Astrocyte (in vitro differentiated cells and primary cell): Measurements from ENCODE around the gene CD70. TPM values are rescaled to one million over a fixed set of nuclear protein-coding genes. Genes with fewer than 3 reads are reported as not detected.

Experiments
- DNase-seq: peaks from one replicate; pipeline ENCODE4 v3.0.0-alpha.2; 2010; ENCODE audit warnings: low read depth
- FAIRE-seq: peaks from 2 replicates; lab custom pipeline; 2011; peaks lifted over from hg19 to GRCh38; lab: Jason Lieb, UNC
- H2AFZ ChIP-seq: 2 replicates; pipeline ENCODE4 v1.6.0; 2012; ENCODE audit warnings: low read depth, low read length, inconsistent platforms
- H3K27ac ChIP-seq: 2 replicates; pipeline ENCODE4 v1.5.1; 2011; ENCODE audit warnings: low read depth, low read length, inconsistent platforms
- H3K27me3 ChIP-seq: 2 replicates; pipeline ENCODE4 v1.6.0; 2011; ENCODE audit warnings: low read length, inconsistent platforms; ENCODE audit not compliant: insufficient read depth
- H3K36me3 ChIP-seq: 2 replicates; pipeline ENCODE4 v1.5.1; 2011; ENCODE audit warnings: low read length, inconsistent platforms; ENCODE audit not compliant: insufficient read depth
- H3K4me1 ChIP-seq: 2 replicates; pipeline ENCODE4 v1.5.1; 2011; ENCODE audit warnings: low read length, inconsistent platforms; ENCODE audit not compliant: insufficient read depth
- H3K4me2 ChIP-seq: 2 replicates; pipeline ENCODE4 v1.6.0; 2012; ENCODE audit warnings: low read length, inconsistent platforms
- H3K4me3 ChIP-seq: 2 replicates; pipeline ENCODE4 v1.5.1; 2011; ENCODE audit warnings: low read depth, mild to moderate bottlenecking, low read length, inconsistent platforms; ENCODE audit not compliant: insufficient read depth
- H3K79me2 ChIP-seq: 2 replicates; pipeline ENCODE4 v1.6.0; 2012; ENCODE audit warnings: mild to moderate bottlenecking, low read length, inconsistent platforms; ENCODE audit not compliant: insufficient read depth
- H3K9ac ChIP-seq: 2 replicates; pipeline ENCODE4 v1.6.0; 2012; ENCODE audit warnings: mild to moderate bottlenecking, low read length, inconsistent platforms
- H3K9me3 ChIP-seq: 2 replicates; pipeline ENCODE4 v1.5.1; 2012; ENCODE audit warnings: low read depth, mild to moderate bottlenecking, low read length, inconsistent platforms; ENCODE audit not compliant: insufficient read depth
- H4K20me1 ChIP-seq: 2 replicates; pipeline ENCODE4 v1.6.0; 2012; ENCODE audit warnings: low read length, inconsistent platforms; ENCODE audit not compliant: insufficient read depth
- H3K27ac Mint-ChIP-seq: one replicate; pipeline ENCODE4 v1.8.0; 2021; ENCODE audit warnings: mild to moderate bottlenecking, mixed read lengths; ENCODE audit not compliant: unreplicated experiment
- H3K27me3 Mint-ChIP-seq: one replicate; pipeline ENCODE4 v1.8.0; 2021; ENCODE audit warnings: low read depth, mixed read lengths; ENCODE audit not compliant: unreplicated experiment
- H3K36me3 Mint-ChIP-seq: one replicate; pipeline ENCODE4 v1.8.0; 2021; ENCODE audit warnings: low read depth, mixed read lengths; ENCODE audit not compliant: unreplicated experiment
- H3K4me1 Mint-ChIP-seq: one replicate; pipeline ENCODE4 v1.8.0; 2021; ENCODE audit warnings: low read depth, mixed read lengths; ENCODE audit not compliant: unreplicated experiment
- H3K4me3 Mint-ChIP-seq: one replicate; pipeline ENCODE4 v1.8.0; 2021; ENCODE audit warnings: mild to moderate bottlenecking, moderate library complexity, mixed read lengths; ENCODE audit not compliant: unreplicated experiment
- H3K9me3 Mint-ChIP-seq: one replicate; pipeline ENCODE4 v1.8.0; 2021; ENCODE audit warnings: mild to moderate bottlenecking, mixed read lengths; ENCODE audit not compliant: unreplicated experiment
- CTCF ChIP-seq: IDR thresholded peaks from 2 replicates; pipeline ENCODE4 v1.5.1; 2011; ENCODE audit warnings: low read depth, mild to moderate bottlenecking, inconsistent platforms, low read length, moderate library complexity; ENCODE audit not compliant: insufficient read depth
- EZH2 ChIP-seq: IDR thresholded peaks from 2 replicates; pipeline ENCODE4 v1.6.1; 2012; ENCODE audit warnings: mild to moderate bottlenecking, low read length, inconsistent platforms; ENCODE audit not compliant: insufficient read depth
- total RNA-seq: library from RNA; stranded (reverse); gene quantifications from 2 replicates; pipeline ENCODE4 v1.2.1, GENCODE V29; 2021

CD70 gene
- total RNA-seq, 1 donor from 2014 or later = 0.48 TPM

- no peak overlapping the region for H3K4me2 ChIP-seq
- peaks cover 47% of the 10 kb centered on the region for H3K27me3 ChIP-seq
- Mint-ChIP-seq H3K36me3 (peaks cover 3% of the 10 kb centered on the region), H3K4me3 (no peak overlapping the region), H3K4me1 (no peaks in the 10 kb centered on the region), H3K9me3 (peaks cover 10% of the 10 kb centered on the region), H3K27ac (no peak overlapping the region), H3K27me3 (peaks cover 60% of the 10 kb centered on the region)
- no peaks in the 10 kb centered on the region for H3K79me2 ChIP-seq
- no peak overlapping the region for H3K27ac ChIP-seq
- no peak overlapping the region for H3K9ac ChIP-seq
- H4K20me1 ChIP-seq = no peaks in the 10 kb centered on the region
- no peaks in the 10 kb centered on the region for H3K4me1 ChIP-seq
- no peaks in the 10 kb centered on the region for H3K9me3 ChIP-seq
- no peak for FAIRE-seq
- H3K4me3 ChIP-seq = no peak overlapping the region
- no peak overlapping the region for H2AFZ ChIP-seq
- DNase-seq = no peak
- H3K36me3 ChIP-seq = no peaks in the 10 kb centered on the region
- no peak for TF ChIP-seq CTCF
- TF ChIP-seq EZH2 = no peak
Observed at GRCh38 chr19:6587998-6588507, 2.9 kb downstream of the CD70 start.

DNA sequence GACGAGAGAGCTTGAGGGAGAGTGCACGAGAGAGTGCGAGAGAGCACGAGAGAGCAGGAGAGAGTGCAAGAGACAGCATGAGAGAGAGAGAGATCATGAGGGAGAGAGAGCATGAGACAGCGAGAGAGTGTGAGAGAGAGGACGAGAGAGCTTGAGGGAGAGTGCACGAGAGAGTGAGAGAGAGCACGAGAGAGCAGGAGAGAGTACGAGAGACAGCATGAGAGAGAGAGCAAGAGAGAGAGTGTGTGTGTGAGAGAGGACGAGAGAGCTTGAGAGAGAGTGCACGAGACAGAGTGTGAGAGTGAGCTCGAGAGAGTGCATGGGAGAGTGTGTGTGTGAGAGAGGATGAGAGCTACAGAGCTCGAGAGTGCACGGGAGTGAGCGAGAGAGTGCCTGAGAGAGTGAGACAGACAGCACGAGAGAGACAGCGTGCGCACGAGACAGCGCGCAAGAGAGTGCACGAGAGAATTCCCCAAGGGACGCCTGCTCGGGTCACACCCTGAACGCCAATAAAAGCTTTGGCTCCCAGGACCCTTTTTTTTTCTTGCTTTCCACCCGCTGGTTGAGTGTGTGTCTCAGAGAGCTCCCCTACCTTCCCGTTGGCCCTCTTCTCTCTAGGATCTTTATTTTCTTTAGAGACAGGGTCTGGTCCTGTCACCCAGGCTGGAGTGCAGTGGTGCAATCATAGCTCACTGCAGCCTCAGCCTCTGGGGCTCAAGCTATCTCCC is 3.7 kb downstream of the CD70 start:
- Histone ChIP-seq H3K4me1 (no peaks in the 10 kb centered on the region), H3K4me2 (peak overlapping the region; percentile 82), H3K27ac (no peak overlapping the region), H3K9me3 (no peaks in the 10 kb centered on the region), H4K20me1 (no peaks in the 10 kb centered on the region), H3K27me3 (peaks cover 47% of the 10 kb centered on the region), H3K4me3 (peak overlapping the region; percentile 25), H2AFZ (peak overlapping the region; percentile 75), H3K9ac (peak overlapping the region; percentile 43), H3K79me2 (no peaks in the 10 kb centered on the region), H3K36me3 (no peaks in the 10 kb centered on the region)
- Mint-ChIP-seq H3K36me3 (peaks cover 3% of the 10 kb centered on the region), H3K9me3 (peaks cover 10% of the 10 kb centered on the region), H3K27me3 (peaks cover 56% of the 10 kb centered on the region), H3K4me1 (no peaks in the 10 kb centered on the region), H3K4me3 (peak overlapping the region; percentile 14), H3K27ac (no peak overlapping the region)
- FAIRE-seq = no peak
- DNase-seq = no peak
- TF ChIP-seq EZH2 (no peak), CTCF (no peak)

- Histone ChIP-seq H3K9ac (peak overlapping the region; percentile 43), H4K20me1 (no peaks in the 10 kb centered on the region), H3K9me3 (no peaks in the 10 kb centered on the region), H3K4me3 (peak overlapping the region; percentile 25), H3K4me1 (no peaks in the 10 kb centered on the region), H3K27me3 (peaks cover 47% of the 10 kb centered on the region), H3K27ac (no peak overlapping the region), H2AFZ (peak overlapping the region; percentile 75), H3K79me2 (no peaks in the 10 kb centered on the region), H3K4me2 (peak overlapping the region; percentile 82), H3K36me3 (no peaks in the 10 kb centered on the region)
- Mint-ChIP-seq H3K27ac (no peak overlapping the region), H3K4me3 (no peak overlapping the region), H3K4me1 (no peaks in the 10 kb centered on the region), H3K36me3 (peaks cover 3% of the 10 kb centered on the region), H3K27me3 (peaks cover 56% of the 10 kb centered on the region), H3K9me3 (peaks cover 10% of the 10 kb centered on the region)
- FAIRE-seq (no peak), DNase-seq (no peak)
- TF ChIP-seq EZH2 = no peak
Observed at GRCh38 chr19:6586726-6587092, 4.2 kb downstream of the CD70 start.
